ENCODE data around the gene PDZD2.

DNA sequence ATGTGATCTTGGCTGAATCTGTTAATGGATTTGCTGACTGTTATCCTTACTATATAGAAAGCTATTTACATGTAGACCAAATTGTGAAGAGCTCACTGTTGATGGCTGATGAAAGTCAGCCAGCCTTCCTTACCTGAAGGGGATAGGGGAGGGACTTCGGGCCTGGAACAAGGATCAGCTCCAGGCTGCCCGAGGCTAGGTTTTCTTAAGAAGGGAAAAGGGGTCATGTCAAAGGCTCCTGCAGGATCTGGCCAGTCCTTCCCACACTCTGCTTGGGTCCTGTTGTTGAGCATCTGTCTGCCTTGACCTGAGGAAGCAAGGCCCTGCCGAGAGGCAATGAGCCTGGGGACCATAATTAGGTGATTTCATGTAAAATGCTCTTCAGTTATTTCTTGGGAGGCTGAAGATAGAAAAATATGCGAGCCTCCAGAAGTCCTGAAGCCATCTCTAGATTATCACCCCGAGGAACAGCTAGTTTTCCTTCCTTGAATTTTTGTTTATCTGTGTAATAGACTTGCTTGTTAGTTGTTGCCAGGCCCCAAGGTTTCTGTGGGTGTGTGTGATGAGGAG lies 261.4 kb downstream of the PDZD2 start:
- TF ChIP-seq, protein P1, sequence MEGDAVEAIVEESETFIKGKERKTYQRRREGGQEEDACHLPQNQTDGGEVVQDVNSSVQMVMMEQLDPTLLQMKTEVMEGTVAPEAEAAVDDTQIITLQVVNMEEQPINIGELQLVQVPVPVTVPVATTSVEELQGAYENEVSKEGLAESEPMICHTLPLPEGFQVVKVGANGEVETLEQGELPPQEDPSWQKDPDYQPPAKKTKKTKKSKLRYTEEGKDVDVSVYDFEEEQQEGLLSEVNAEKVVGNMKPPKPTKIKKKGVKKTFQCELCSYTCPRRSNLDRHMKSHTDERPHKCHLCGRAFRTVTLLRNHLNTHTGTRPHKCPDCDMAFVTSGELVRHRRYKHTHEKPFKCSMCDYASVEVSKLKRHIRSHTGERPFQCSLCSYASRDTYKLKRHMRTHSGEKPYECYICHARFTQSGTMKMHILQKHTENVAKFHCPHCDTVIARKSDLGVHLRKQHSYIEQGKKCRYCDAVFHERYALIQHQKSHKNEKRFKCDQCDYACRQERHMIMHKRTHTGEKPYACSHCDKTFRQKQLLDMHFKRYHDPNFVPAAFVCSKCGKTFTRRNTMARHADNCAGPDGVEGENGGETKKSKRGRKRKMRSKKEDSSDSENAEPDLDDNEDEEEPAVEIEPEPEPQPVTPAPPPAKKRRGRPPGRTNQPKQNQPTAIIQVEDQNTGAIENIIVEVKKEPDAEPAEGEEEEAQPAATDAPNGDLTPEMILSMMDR (IDR thresholded peaks at IDR 0.05), result no peak
- TF ChIP-seq POLR2A (IDR thresholded peaks at IDR 0.05), result no peak

Measured in testis (tissue), 2 donors.